Endodermal cell (in vitro differentiated cells): ENCODE measurements around the gene AKAP10. TPM values are rescaled to one million over a fixed set of nuclear protein-coding genes. Genes with fewer than 3 reads are reported as not detected.

Experiments
- DNase-seq: peaks from one replicate; pipeline ENCODE4 v3.0.0-alpha.2; 2017
- H3K27ac ChIP-seq: 2 replicates; pipeline ENCODE4 v1.5.1; 2013; ENCODE audit warnings: mild to moderate bottlenecking, low read depth, low read length, moderate library complexity
- H3K27me3 ChIP-seq: 2 replicates; pipeline ENCODE4 v1.6.1; 2013; ENCODE audit warnings: mild to moderate bottlenecking, low read length, moderate library complexity; ENCODE audit not compliant: insufficient read depth, control insufficient read depth, poor library complexity, severe bottlenecking
- H3K36me3 ChIP-seq: 2 replicates; pipeline ENCODE4 v1.7.0; 2013; ENCODE audit warnings: mild to moderate bottlenecking, low read length, moderate library complexity; ENCODE audit not compliant: control insufficient read depth, insufficient read depth
- H3K4me1 ChIP-seq: one replicate; pipeline ENCODE4 v1.7.0; 2013; ENCODE audit warnings: low read length; ENCODE audit not compliant: control insufficient read depth, insufficient read depth
- H3K4me3 ChIP-seq: 2 replicates; pipeline ENCODE4 v1.5.1; 2013; ENCODE audit warnings: mild to moderate bottlenecking, low read length, moderate library complexity
- H3K9ac ChIP-seq: 2 replicates; pipeline ENCODE4 v1.6.1; 2013; ENCODE audit warnings: mild to moderate bottlenecking, low read length, moderate library complexity; ENCODE audit not compliant: poor library complexity, severe bottlenecking; ENCODE audit errors: extremely low read depth
- H3K9me3 ChIP-seq: 2 replicates; pipeline ENCODE4 v1.6.1; 2013; ENCODE audit warnings: mild to moderate bottlenecking, low read length, moderate library complexity; ENCODE audit not compliant: control insufficient read depth
- H3K27ac Mint-ChIP-seq: 2 replicates; pipeline ENCODE4 v1.8.0; 2020; ENCODE audit warnings: mixed read lengths
- H3K27me3 Mint-ChIP-seq: 2 replicates; pipeline ENCODE4 v1.8.0; 2021; ENCODE audit warnings: mild to moderate bottlenecking, mixed read lengths; ENCODE audit not compliant: insufficient read depth
- H3K36me3 Mint-ChIP-seq: 2 replicates; pipeline ENCODE4 v1.8.0; 2020; ENCODE audit warnings: low read depth, mixed read lengths
- H3K4me1 Mint-ChIP-seq: 2 replicates; pipeline ENCODE4 v1.8.0; 2020; ENCODE audit warnings: mixed read lengths
- H3K4me3 Mint-ChIP-seq: 2 replicates; pipeline ENCODE4 v1.8.0; 2020; ENCODE audit warnings: mild to moderate bottlenecking, moderate library complexity, mixed read lengths
- H3K9me3 Mint-ChIP-seq: 2 replicates; pipeline ENCODE4 v1.8.0; 2020; ENCODE audit warnings: mild to moderate bottlenecking, mixed read lengths
- CTCF ChIP-seq: fragments of 200-600 bp; sonication (generic); conservative IDR thresholded peaks from 2 replicates; pipeline ENCODE4 v1.5.0; 2021; ENCODE audit warnings: antibody characterized with exemption, mild to moderate bottlenecking
- WGBS, 2 experiments: methylation state at CpG; one replicate each; pipeline versions ENCODE4 v1.1.5 to v1.1.7; 2013; ENCODE audit warnings: missing lambda C conversion rate in 2 of 2, mixed read lengths in 1 of 2; ENCODE audit not compliant: insufficient coverage in 1 of 2, insufficient read length in 1 of 2; 5-methylcytosine and 5-hydroxymethylcytosine counted together
- total RNA-seq, 2 donors: library from RNA; stranded (reverse); fragmentation: NEBNext Ultra II Directional in 1 of 2; extraction: Animal tissue kit (Norgen Biotek cat#: 25700) in 1 of 2; gene quantifications; 2 replicates in 1 of 2; 3 replicates in 1 of 2; pipeline ENCODE4 v1.2.1, GENCODE V29; 2021

AKAP10 gene
- total RNA-seq, 2 donors from 2014 or later = 29.6 to 39.1 TPM

GRCh38 chr17:19886116-19886515, 91.5 kb downstream of the AKAP10 start:
- Histone ChIP-seq H3K36me3 (no peaks in the 10 kb centered on the region), H3K4me3 (no peak overlapping the region), H3K27me3 (no peaks in the 10 kb centered on the region), H3K4me1 (no peaks in the 10 kb centered on the region), H3K27ac (no peak overlapping the region), H3K9ac (no peak overlapping the region), H3K9me3 (no peaks in the 10 kb centered on the region)
- DNase-seq = no peak
- H3K4me3 Mint-ChIP-seq = no peak overlapping the region
- H3K27me3 Mint-ChIP-seq = no peaks in the 10 kb centered on the region
- H3K36me3 Mint-ChIP-seq = no peaks in the 10 kb centered on the region
- H3K4me1 Mint-ChIP-seq = no peaks in the 10 kb centered on the region
- no peak overlapping the region for H3K27ac Mint-ChIP-seq
- H3K9me3 Mint-ChIP-seq = no peaks in the 10 kb centered on the region
- TF ChIP-seq CTCF = no peak

GRCh38 chr17:19883537-19884215, 94.0 kb downstream of the AKAP10 start:
- Histone ChIP-seq H3K27ac (no peak overlapping the region), H3K27me3 (no peaks in the 10 kb centered on the region), H3K9ac (no peak overlapping the region), H3K4me3 (no peak overlapping the region), H3K4me1 (no peaks in the 10 kb centered on the region), H3K9me3 (no peaks in the 10 kb centered on the region), H3K36me3 (no peaks in the 10 kb centered on the region)
- no peak for DNase-seq
- Mint-ChIP-seq H3K27me3 (peaks cover 2% of the 10 kb centered on the region), H3K9me3 (no peaks in the 10 kb centered on the region), H3K4me3 (no peak overlapping the region), H3K4me1 (no peaks in the 10 kb centered on the region), H3K36me3 (no peaks in the 10 kb centered on the region), H3K27ac (no peak overlapping the region)
- WGBS, 2 experiments = 93 to 95% methylated on average over 7 of the region's 8 CpGs
- no peak for TF ChIP-seq CTCF

GRCh38 chr17:19880393-19880792, 97.2 kb downstream of the AKAP10 start:
- no peak for DNase-seq
- Histone ChIP-seq H3K27ac (no peak overlapping the region), H3K4me3 (no peak overlapping the region), H3K9ac (no peak overlapping the region), H3K27me3 (no peaks in the 10 kb centered on the region), H3K9me3 (no peaks in the 10 kb centered on the region), H3K36me3 (no peaks in the 10 kb centered on the region), H3K4me1 (no peaks in the 10 kb centered on the region)
- Mint-ChIP-seq H3K4me1 (no peaks in the 10 kb centered on the region), H3K27ac (no peak overlapping the region), H3K27me3 (peaks cover 9% of the 10 kb centered on the region), H3K4me3 (no peak overlapping the region), H3K9me3 (no peaks in the 10 kb centered on the region), H3K36me3 (no peaks in the 10 kb centered on the region)
- no peak for TF ChIP-seq CTCF
- 93 to 95% methylated on average over 2 to 4 of the region's 4 CpGs for WGBS, 2 experiments
